HG03354 (cell line): Measurements from ENCODE around the gene HOXD12.

Experiments
- ATAC-seq: cut with Tn5 transposase; IDR thresholded peaks from one replicate; pipeline ENCODE4 v1.9.1; 2021; ENCODE audit warnings: mild to moderate bottlenecking; ENCODE audit not compliant: unreplicated experiment, poor library complexity, severe bottlenecking

Gene HOXD12

DNA sequence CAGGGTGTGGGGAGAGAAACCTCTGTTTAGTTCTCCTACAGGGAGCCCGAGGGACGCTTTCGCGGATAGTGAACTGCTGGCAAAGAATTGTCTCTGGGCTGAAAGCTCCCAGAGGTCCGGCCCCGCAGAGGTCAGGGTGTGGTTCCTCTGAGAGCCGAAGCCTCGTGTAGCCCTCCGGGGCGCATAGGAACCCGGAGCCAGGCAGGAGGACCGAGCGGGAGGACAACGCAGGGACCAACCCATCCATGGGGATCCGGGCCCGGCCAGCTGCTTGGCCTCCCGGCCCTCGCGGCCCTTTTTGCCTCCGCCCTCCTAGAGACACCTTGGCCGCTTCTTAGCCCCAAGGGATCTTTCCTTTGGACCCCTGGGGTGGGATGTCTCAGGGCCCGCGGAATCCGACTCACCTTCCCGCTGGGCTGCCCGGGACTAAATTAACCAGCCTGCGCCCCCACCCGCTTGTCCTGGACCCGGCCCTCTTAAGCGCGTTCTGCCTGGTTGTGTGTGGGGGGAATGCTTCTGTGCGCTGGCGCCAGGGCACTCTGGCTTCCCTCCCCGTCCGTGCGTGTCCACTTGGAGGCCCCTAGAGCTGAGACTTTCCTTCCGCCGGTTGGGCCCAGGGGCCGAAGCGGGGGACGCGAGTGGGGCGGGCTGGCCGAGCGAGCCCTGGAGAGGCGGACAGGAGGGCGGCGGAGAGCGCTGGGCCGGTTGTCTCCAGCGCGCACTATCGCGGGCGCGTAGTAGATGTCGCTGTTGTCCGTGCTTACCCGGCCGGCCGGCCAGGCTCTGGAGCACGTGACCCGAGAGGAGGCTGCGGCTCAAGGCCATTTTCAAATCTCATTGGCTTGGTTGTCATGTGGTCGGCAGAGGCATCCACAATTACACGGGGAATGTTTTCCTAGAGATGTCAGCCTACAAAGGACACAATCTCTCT is 16.6 kb downstream of the HOXD12 start, which contains the start of gene HOXD10:
Gene HOXD10, plus strand, starts transcription at position 896 of the 931 bp plus-strand sequence. CDS start 56 bp downstream, outside the sequence.
- ATAC-seq, result no peak

DNA sequence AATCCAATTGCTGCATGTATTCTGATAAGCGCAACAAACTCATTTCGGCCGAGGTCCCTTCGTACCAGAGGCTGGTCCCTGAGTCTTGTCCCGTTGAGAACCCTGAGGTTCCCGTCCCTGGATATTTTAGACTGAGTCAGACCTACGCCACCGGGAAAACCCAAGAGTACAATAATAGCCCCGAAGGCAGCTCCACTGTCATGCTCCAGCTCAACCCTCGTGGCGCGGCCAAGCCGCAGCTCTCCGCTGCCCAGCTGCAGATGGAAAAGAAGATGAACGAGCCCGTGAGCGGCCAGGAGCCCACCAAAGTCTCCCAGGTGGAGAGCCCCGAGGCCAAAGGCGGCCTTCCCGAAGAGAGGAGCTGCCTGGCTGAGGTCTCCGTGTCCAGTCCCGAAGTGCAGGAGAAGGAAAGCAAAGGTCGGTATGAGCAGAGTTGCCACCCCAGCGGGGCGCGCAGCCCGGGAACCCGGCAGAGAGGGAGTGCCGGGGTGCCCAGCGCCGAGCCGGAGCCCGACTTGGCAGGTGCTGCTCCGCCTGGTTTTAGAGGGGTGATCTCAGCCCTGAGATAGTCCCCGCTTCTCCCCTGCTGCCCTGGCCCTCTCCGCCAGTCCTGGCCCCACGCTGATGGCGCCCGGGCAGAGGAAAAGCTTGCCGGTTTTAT is 17.7 kb downstream of the HOXD12 start:
- no peak for ATAC-seq

DNA sequence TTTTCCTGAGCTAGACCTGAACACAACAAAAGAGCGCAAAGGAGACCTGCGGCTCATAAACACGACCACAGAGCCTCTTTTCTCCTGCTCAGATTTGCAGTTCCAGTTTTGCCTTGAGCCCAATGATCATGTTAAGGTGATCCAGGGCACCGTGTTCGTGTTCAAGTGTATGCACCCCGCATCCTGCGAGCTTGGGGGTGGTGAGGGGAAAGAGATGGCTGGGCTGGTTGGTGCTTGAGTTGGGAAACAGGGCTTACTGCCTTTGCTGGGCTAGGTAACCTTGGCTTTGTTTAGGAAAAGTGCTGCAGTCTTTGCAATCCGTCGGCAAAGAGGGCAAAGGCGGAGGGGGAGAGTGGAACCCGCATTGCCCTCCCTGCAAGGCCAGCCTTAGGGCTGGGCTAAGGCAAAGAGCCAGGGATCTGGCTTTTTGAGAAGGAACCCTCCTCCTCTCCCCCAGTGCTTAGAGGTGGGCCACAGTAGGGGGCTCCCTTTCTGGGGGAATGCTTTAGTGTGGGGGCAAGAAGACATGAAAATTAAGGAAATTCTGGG is 18.3 kb downstream of the HOXD12 start:
- ATAC-seq, result no peak

DNA sequence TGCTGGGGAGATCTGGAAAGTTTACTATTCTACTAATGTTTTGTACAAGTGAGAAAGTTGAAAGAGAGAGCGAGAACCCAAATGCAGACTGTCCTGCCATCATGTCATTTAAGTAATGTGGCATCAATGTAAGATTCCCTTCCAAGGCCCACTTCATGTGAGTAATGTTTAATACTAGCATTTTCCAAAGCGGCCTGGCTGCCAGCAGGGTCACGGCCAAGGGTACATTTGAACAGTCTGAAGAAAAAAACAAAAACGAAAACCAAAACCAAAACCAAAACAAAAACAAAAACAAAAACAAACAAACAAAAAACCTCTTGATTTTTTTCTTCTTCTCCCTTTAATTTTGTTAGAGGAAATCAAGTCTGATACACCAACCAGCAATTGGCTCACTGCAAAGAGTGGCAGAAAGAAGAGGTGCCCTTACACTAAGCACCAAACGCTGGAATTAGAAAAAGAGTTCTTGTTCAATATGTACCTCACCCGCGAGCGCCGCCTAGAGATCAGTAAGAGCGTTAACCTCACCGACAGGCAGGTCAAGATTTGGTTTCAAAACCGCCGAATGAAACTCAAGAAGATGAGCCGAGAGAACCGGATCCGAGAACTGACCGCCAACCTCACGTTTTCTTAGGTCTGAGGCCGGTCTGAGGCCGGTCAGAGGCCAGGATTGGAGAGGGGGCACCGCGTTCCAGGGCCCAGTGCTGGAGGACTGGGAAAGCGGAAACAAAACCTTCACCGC is 19.2 kb downstream of the HOXD12 start:
- ATAC-seq, result no peak

DNA sequence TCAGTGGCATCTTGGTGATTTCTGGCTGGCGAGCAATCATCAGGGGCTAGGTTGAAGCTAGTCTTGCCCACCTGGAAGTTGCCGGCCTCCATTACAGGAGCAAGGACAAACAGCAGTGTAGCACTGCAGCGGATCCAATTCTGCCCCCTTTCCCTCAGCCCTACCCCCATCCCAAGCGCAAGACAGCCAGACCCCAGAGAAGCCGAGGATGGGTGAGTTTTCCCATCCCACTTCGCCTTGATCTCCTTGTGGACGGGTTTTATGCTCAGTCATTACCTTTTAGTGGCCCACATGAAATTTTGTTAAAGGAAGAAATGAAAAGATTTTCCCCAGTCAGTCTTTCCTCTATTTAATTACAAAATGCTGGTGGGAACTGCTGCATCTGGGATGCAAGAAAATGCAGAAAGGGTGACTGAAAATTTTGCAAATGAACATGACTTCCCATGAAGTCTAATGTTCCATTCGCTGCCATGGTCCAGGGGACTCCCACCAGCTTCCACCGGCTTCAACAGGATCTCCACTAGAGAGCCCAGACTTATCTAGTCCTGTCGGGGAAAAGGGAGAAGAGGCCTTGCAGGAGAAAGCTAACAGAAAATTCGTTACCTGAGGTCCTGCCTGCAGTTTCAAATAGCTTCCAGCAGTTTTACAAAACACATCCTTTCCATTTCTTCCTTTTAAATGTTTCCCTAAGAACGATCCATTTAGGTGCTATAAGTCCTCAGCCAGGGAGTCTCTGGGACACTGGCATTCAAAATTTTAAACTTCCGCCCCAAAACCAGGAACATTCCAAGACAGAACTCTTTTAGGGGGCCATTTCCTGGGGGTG is 21.0 kb downstream of the HOXD12 start:
- ATAC-seq, result no peak

DNA sequence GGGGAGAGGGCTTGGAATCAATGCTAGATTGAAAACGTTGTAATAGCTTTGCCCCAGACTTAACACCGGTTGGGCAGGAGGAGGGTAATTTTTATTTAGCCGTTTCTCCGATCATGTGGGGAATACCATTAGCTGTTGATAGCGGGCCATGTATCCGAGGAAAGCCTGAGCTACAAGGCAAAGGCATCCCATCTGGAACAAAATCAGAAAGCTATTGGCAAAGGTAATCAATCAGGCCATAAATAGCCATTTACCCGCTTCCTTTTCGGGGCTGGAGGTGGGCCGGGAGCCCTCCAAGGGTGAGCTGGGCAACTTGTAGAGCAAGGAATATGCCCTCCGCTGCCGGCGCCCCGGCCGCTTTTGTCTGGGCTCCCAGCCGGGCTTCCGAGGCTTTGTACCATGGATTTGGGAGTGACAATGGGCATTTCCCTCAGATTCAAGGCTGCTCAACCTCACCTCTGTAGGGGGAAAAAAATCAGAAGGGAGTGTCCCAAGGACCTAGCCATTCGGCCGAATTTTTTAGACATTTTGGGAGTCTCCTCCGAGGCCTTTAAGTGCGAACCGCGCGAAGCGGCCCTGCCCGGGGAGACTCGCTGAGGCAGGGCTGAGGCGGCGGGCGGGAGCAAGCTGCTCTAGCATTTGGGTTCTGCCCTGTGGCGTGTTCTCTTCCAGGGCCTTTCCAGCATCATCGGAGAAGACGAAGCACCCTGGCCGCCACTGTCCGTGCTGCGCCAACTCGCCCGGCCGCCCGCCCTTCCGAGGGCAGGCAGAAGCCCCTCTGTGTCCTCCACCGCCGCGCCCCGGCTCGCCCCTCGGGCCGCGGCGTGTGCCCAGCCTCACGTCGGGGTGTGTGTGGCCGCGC is 21.8 kb downstream of the HOXD12 start:
- no peak for ATAC-seq

DNA sequence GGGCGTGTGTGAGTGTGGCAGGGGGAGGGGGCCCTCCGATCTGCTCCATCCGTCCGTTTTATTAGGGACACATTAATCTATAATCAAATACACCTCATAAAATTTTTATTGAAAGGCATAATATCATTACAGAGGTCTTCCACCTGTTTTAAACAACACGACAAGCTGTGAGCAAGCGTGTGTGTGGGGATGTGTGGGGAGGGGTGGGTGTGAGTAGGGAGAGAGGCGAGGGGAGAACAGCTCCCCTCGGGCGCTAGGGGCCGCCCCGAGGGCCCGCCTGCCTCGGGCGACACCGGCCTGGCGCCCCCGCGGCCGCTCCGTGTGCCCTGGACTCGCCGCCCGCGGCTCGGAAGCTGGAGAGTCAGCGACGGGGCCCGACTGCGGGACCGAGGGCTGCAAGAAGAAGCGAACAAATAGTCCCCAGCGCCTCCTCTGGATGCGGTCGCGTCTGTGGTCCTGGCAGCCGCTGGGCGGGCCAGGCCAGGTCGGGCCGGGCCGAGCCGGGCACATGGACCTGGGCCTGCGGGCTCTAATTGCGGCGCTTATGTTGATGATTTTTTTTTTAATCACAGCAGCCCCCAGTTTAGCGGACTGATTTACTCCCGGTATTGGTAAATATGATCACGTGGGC is 22.6 kb downstream of the HOXD12 start:
- no peak for ATAC-seq

DNA sequence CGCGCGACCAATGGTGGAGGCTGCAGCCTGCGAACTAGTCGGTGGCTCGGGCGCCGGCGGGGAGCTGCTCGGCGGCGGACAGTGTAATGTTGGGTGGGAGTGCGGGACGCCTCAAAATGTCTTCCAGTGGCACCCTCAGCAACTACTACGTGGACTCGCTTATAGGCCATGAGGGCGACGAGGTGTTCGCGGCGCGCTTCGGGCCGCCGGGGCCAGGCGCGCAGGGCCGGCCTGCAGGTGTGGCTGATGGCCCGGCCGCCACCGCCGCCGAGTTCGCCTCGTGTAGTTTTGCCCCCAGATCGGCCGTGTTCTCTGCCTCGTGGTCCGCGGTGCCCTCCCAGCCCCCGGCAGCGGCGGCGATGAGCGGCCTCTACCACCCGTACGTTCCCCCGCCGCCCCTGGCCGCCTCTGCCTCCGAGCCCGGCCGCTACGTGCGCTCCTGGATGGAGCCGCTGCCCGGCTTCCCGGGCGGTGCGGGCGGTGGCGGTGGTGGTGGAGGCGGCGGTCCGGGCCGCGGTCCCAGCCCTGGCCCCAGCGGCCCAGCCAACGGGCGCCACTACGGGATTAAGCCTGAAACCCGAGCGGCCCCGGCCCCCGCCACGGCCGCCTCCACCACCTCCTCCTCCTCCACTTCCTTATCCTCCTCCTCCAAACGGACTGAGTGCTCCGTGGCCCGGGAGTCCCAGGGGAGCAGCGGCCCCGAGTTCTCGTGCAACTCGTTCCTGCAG is 23.3 kb downstream of the HOXD12 start, which contains the start of gene HOXD9:
Gene HOXD9, plus strand, starts transcription at position 37 of the 728 bp plus-strand sequence. Its CDS starts 50 bp downstream, at position 87.
- ATAC-seq, result no peak

DNA sequence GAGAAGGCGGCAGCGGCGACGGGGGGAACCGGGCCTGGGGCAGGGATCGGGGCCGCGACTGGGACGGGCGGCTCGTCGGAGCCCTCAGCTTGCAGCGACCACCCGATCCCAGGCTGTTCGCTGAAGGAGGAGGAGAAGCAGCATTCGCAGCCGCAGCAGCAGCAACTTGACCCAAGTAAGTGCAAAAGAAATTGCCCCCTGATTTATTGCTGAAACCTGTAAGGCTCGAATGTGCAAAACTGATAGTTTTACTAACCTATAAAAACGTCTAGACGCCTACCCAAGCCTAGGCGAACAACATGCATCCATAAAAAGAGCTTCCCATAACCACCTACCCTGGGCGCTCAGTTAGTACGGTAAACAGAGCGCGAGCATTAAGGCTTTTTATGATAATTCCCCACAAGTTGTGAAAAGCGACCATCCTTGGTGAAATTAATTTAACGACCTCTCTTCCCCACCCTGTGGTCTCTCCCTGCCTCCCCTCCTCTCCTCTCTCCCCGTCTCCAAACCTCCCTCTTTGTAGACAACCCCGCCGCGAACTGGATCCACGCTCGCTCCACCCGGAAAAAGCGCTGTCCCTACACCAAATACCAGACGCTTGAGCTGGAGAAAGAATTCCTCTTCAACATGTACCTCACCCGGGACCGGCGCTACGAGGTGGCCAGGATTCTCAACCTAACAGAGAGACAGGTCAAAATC is 24.0 kb downstream of the HOXD12 start:
- no peak for ATAC-seq

DNA sequence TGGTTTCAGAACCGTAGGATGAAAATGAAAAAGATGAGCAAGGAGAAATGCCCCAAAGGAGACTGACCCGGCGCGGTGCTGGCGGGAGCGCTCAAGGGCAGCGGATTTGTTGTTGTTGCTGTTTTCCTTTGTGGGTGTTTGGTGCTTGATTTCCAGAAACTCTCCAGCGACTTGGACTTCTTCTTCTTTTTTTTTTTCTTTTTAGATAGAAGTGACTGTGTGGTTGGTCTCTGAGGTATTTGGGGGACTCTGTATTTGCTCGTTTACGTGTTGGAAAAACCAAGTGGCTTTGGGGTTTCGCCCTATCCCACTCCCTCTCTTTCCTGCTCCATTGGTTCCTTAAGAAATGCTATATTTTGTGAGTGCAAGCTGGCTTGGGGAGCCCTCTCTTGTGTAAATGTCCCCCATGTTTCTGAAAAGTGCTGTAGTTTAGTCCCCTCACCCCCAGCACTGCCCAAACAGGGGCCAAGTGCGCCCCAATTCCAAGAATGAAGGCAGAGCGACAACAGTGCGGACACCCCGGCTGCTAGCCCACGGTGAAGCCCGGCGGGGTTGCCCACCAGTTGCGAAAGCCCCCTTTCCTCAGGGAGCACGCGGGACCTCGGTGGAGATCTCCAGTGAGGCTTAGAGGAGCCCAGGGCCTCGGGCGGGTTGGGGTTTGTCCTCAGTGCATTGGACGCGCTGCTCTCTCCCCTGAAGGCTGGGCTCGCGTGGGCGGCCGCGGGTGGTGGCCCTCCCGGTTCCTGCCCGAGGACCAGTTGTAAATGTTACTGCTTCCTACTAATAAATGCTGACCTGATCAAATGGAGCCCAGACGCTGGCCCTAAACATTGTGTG is 24.7 kb downstream of the HOXD12 start:
- no peak for ATAC-seq

DNA sequence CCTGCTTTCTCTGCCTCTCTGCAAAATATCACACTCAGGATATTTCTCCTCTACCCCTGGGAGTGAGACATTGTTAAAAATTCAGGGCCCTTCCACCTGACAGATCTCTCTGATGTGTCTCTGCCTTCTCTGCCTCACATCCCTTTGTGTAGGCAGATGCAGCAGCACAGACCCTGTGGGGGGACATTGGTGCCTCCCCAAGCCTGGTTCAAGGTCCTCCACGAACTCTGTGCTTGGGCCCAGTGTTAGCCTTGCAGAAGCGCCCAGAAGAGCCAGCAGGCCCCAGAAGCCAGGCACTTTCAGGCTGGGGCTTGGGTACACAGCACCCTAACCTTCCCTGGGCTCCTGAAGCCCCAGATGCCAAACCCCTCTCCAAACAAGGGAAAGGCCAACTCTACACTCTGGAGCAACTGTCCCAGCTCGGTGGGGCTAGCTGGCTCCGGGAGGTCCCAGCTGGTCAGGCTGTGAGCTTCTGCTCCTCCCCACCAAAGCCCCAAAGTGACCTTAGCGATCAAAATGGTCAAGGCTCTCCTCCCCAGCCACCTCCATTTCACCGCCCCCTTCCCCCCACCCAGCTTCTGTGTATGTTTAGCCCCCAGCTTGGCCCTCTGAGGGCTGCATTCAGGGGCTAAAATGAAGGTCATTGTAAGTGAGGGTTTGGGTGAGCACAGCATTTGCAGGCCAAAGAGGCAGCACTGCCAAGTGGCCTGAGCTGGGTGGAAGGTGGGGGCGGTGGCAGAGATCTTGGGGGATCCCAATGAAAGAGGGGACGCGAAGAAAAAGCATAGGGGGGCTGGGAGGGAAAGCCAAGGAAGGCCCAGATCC is 25.6 kb downstream of the HOXD12 start:
- no peak for ATAC-seq

DNA sequence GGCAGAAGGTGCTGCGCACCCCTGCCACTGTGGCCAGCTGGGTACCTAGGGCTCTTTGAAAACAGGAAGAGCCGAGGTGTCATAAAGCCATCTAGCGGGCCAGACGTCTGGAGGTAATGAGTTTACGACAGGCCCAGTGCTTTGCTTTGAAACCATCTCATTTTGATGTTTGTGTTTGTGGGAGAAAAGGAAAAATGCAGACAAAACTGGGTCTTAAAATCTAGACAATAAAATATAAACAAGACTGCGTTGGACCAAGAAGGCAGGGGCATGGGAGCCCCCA is 26.1 kb downstream of the HOXD12 start:
- ATAC-seq, result no peak

DNA sequence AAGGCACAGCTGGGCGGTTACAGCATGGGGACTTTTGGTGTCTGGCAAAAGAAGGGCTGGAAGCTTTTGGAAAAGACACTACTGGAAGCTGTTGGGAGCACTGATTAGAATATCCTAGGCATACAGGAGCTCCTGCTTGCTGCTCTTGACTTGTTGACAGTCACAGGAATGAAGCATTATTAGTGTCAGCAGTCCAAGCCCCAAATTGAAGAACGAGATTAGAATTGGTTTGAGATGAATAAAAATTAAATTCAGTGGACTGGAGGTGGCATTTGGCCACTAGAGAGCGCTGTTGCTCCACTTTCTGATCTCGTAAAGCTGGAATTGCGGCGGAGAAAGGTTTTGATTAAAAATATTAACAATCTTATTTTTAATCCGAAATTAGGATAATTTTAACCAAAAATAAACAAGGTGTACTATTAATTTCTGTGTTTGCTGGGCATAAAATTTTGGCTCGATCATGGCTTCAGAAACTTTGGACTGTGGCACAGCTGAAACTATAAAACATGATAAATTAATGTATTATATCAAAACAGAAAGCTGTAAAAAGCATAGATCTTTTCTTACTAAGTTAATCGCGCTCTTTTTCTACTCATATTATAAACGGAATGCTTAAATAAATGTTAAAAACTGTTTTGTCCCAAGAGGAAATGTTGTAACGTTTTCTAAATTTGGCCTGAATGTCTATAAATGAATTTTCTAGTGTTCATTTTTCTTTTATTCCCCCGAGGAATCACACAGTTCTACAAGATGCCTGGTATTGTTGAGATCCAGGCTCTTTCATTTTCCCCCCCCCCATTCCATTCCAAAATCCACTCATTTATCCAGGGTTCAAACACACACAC is 27.6 kb downstream of the HOXD12 start:
- ATAC-seq, result no peak

DNA sequence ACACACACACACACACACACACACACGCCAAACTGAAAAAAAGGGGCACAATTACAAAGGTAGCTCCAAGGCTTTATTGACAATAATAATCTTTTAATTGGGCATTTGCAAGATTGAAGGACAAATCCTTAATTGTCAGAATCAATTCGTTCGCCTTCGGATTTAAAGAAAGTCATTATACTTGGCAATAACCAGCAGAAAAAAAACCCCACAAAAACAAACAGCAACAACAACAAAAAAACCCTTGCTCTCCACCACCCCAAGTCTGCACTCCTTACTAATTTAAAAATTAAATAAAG is 28.1 kb downstream of the HOXD12 start:
- no peak for ATAC-seq
